Measurements from ENCODE around the gene HEY2.

The HEY2 gene

GRCh38 chr6:125780540-125781313 is 31.3 kb downstream of the HEY2 start:
- TF ChIP-seq CTCF (IDR thresholded peaks at IDR 0.05; ENCODE audit: low read depth, low read length): no peak
- peak overlapping the region; percentile 67 for H3K4me3 ChIP-seq (replicated peaks in 1 of 2; ENCODE audit: low read depth in 2 of 2, low read length in 2 of 2)
- DNase-seq (ENCODE audit: low read depth in 2 of 2): peak; percentile 86 to 89

DNA sequence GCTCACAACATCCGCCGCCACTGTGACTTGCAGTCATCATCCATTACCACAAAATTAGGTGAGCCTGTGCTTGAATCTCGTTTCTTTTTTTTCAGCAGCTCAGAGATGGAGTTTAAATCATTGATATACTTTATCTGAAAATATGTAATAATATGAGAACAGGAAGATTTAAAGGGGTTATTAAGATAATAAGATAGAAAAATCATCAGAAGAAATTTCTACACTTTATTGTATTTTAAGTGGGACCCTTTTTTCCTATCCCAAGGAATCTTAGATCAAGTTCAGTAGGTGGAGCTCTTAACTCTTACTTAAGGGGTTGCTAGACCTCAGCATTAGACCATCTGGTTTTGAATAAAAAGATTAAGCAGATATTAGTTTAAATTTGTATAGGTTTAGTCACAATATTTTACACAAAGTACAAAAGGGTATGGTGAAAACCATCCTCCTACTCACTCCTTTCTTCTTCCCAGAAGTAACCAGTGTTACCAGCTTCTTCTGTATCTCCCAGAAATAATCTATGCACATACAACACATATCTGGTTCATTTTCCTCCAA is 32.0 kb downstream of the HEY2 start:
- peak in 1 of 2 donors; percentile 55 for DNase-seq (ENCODE audit: low read depth in 2 of 2)
- TF ChIP-seq CTCF (IDR thresholded peaks at IDR 0.05; ENCODE audit: low read depth, low read length): no peak
- peak overlapping the region; percentile 67 for H3K4me3 ChIP-seq (replicated peaks in 1 of 2; ENCODE audit: low read depth in 2 of 2, low read length in 2 of 2)

DNA sequence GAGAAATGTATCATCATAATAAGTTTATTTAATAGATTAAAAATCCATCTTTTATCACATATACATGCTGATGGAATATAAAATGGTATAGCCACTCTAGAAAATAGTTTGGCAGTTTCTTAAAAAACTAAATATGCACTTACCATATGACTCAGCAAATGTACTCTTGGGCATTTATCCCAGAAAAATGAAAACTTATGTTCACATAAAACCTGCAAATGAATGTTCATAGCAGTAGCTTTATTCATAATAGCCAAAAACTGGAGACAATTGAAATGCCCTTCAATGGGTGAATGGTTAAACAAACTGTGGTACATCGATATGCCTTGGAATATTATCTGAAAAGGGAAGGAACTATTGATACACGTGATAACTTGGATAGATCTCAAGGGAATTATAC is 34.9 kb downstream of the HEY2 start:
- DNase-seq (ENCODE audit: low read depth in 2 of 2): peak; percentile 66 to 80
- no peak overlapping the region for H3K4me3 ChIP-seq (replicated peaks in 1 of 2; ENCODE audit: low read depth in 2 of 2, low read length in 2 of 2)
- no peak for TF ChIP-seq CTCF (IDR thresholded peaks at IDR 0.05; ENCODE audit: low read depth, low read length)

- DNase-seq (ENCODE audit: low read depth in 2 of 2): peak; percentile 68 to 81
- no peak for TF ChIP-seq CTCF (IDR thresholded peaks at IDR 0.05; ENCODE audit: low read depth, low read length)
Measured at GRCh38 chr6:125787791-125788190, 38.4 kb downstream of the HEY2 start.

DNA sequence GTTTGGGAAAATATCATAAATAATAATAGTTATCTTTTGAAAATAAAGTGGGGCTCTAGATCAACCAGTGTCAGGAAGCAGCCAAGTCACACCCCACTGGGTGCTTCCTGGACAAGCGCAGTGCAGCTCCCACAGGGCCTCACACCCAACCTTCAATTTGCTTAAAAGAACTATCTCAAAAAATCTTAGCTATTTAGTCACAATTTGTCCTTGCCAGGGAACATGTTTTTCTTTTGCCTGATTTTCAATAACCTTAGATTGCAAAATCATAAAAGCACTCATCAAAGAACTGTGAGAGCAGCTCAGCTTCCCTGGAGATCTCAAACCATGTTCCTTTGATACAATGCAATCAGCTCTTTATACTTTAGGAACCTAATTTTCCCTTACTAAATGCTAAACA is 39.7 kb downstream of the HEY2 start:
- no peak overlapping the region for H3K4me3 ChIP-seq (replicated peaks in 1 of 2; ENCODE audit: low read depth in 2 of 2, low read length in 2 of 2)
- no peak for TF ChIP-seq CTCF (IDR thresholded peaks at IDR 0.05; ENCODE audit: low read depth, low read length)
- peak in 1 of 2 donors; percentile 58 for DNase-seq (ENCODE audit: low read depth in 2 of 2)

More at GRCh38 chr6:125787791-125788190, 38.4 kb downstream of the HEY2 start:
- H3K4me3 ChIP-seq (replicated peaks in 1 of 2; ENCODE audit: low read depth in 2 of 2, low read length in 2 of 2): no peak overlapping the region

GRCh38 chr6:125789576-125790357 is 40.3 kb downstream of the HEY2 start:
- H3K4me3 ChIP-seq (replicated peaks in 1 of 2; ENCODE audit: low read depth in 2 of 2, low read length in 2 of 2): peak overlapping the region; percentile 43 to 82
- DNase-seq (ENCODE audit: low read depth in 2 of 2): peak; percentile 59 to 75
- TF ChIP-seq CTCF (IDR thresholded peaks at IDR 0.05; ENCODE audit: low read depth, low read length): no peak

All from cardiac fibroblast (primary cell).